ENCODE results near the gene APH1B.

GRCh38 chr15:63295341-63295740 lies 17.9 kb downstream of the APH1B start:
- TF ChIP-seq, protein P1, sequence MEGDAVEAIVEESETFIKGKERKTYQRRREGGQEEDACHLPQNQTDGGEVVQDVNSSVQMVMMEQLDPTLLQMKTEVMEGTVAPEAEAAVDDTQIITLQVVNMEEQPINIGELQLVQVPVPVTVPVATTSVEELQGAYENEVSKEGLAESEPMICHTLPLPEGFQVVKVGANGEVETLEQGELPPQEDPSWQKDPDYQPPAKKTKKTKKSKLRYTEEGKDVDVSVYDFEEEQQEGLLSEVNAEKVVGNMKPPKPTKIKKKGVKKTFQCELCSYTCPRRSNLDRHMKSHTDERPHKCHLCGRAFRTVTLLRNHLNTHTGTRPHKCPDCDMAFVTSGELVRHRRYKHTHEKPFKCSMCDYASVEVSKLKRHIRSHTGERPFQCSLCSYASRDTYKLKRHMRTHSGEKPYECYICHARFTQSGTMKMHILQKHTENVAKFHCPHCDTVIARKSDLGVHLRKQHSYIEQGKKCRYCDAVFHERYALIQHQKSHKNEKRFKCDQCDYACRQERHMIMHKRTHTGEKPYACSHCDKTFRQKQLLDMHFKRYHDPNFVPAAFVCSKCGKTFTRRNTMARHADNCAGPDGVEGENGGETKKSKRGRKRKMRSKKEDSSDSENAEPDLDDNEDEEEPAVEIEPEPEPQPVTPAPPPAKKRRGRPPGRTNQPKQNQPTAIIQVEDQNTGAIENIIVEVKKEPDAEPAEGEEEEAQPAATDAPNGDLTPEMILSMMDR (IDR thresholded peaks at IDR 0.05), result no peak
- TF ChIP-seq POLR2A (IDR thresholded peaks at IDR 0.05), result no peak
